Ramos (cell line): ENCODE data around the gene VASP.
"Not testable (repeated sequence)": the region's sequence is repeated elsewhere in the genome, so short reads cannot be mapped to it uniquely, and the experiment has no call there.

Experiments used
- in situ Hi-C: fragments of 300-500 bp; cut with MboI; formaldehyde crosslinking; loops from one replicate; pipeline ENCODE4 v1.14.3; 2022; ENCODE audit warnings: low sequenced_read_pairs; ENCODE audit not compliant: unreplicated experiment

VASP gene

GRCh38 chr19:45510352-45510751 is 3.1 kb downstream of the VASP start:
- in situ Hi-C loops: not testable (repeated sequence)

- in situ Hi-C loops: no loop called here
Observed at GRCh38 chr19:45511074-45511473, 3.8 kb downstream of the VASP start.

- in situ Hi-C loops: no loop called here
Observed at GRCh38 chr19:45512881-45513483, 5.7 kb downstream of the VASP start.

- in situ Hi-C loops: loop anchor here (5.0 kb wide), 1 partner anchor 43 kb away; no protein-coding TSS in a partner anchor
Observed at GRCh38 chr19:45514376-45515051, 7.2 kb downstream of the VASP start.

- in situ Hi-C loops: loop anchor here (5.0 kb wide), 1 partner anchor 42 kb away; no protein-coding TSS in a partner anchor
Observed at GRCh38 chr19:45515081-45515624, 7.9 kb downstream of the VASP start.

GRCh38 chr19:45515807-45516401 is 8.6 kb downstream of the VASP start:
- in situ Hi-C loops: loop anchor here (5.0 kb wide), 1 partner anchor 41 kb away; no protein-coding TSS in a partner anchor

GRCh38 chr19:45517238-45517637 is 10.0 kb downstream of the VASP start:
- in situ Hi-C loops: loop anchor here (5.0 kb wide), 1 partner anchor 40 kb away; no protein-coding TSS in a partner anchor

- in situ Hi-C loops: loop anchor here (5.0 kb wide), 1 partner anchor 39 kb away; no protein-coding TSS in a partner anchor
Observed at GRCh38 chr19:45517641-45518468, 10.6 kb downstream of the VASP start.

- in situ Hi-C loops: loop anchor here (5.0 kb wide), 1 partner anchor 39 kb away; no protein-coding TSS in a partner anchor
Observed at GRCh38 chr19:45518469-45518826, 11.2 kb downstream of the VASP start.

- in situ Hi-C loops: no loop called here
Observed at GRCh38 chr19:45522010-45522941, 15.0 kb downstream of the VASP start.

GRCh38 chr19:45523642-45524256 is 16.5 kb downstream of the VASP start:
- in situ Hi-C loops: no loop called here

- in situ Hi-C loops: no loop called here
Observed at GRCh38 chr19:45524575-45525129, 17.4 kb downstream of the VASP start.

- in situ Hi-C loops: no loop called here
Observed at GRCh38 chr19:45526143-45526542, 18.9 kb downstream of the VASP start.

- in situ Hi-C loops: no loop called here
Observed at GRCh38 chr19:45526971-45527370, 19.7 kb downstream of the VASP start.

- in situ Hi-C loops: no loop called here
Observed at GRCh38 chr19:45527731-45528130, 20.5 kb downstream of the VASP start.

GRCh38 chr19:45528149-45528743 is 21.0 kb downstream of the VASP start:
- in situ Hi-C loops: no loop called here

GRCh38 chr19:45528744-45529419 is 21.6 kb downstream of the VASP start:
- in situ Hi-C loops: no loop called here

- in situ Hi-C loops: no loop called here
Observed at GRCh38 chr19:45529420-45529785, 22.1 kb downstream of the VASP start.
